Testis (tissue), 3 donors: ENCODE results near the gene HAPLN3. TPM values are rescaled to one million over a fixed set of nuclear protein-coding genes. Genes with fewer than 3 reads are reported as not detected.

Experiments used
- DNase-seq: peaks from one replicate; pipeline ENCODE4 v3.0.0-alpha.2; 2019
- H3K27ac ChIP-seq, 2 donors: fragments of 200-600 bp; sonication (generic); one replicate each; pipeline ENCODE4 v1.5.1; 2019
- H3K27me3 ChIP-seq: fragments of 200-600 bp; sonication (generic); one replicate; pipeline ENCODE4 v1.5.1; 2019
- H3K36me3 ChIP-seq: fragments of 200-600 bp; sonication (generic); one replicate; pipeline ENCODE4 v1.5.1; 2017; ENCODE audit warnings: low read depth; ENCODE audit errors: missing control alignments
- H3K4me1 ChIP-seq: fragments of 200-600 bp; sonication (generic); one replicate; pipeline ENCODE4 v1.5.1; 2019
- H3K4me3 ChIP-seq, 2 donors: fragments of 200-600 bp; sonication (generic); one replicate each; pipeline ENCODE4 v1.5.1; 2017 to 2019
- H3K9me3 ChIP-seq: fragments of 200-600 bp; sonication (generic); one replicate; pipeline ENCODE4 v1.5.1; 2017
- POLR2A ChIP-seq: fragments of 450-650 bp; IDR thresholded peaks from one replicate; pipeline ENCODE4 v1.6.1; 2017; ENCODE audit warnings: antibody characterized with exemption, mild to moderate bottlenecking, moderate library complexity
- WGBS, 2 donors: methylation state at CpG; one replicate each; pipeline ENCODE4 v1.1.5; 2018; 5-methylcytosine and 5-hydroxymethylcytosine counted together
- intact Hi-C: fragments of 100-400 bp; cut with DNase I; formaldehyde crosslinking; loops from one replicate; pipeline ENCODE4 v1.15.1; 2023; ENCODE audit warnings: low total_unique reads
- polyA plus RNA-seq: library from polyadenylated mRNA; stranded (reverse); fragments of 350-450 nt; fragmentation: Illumina TruSeq; extraction: RNeasy Lipid Tissue Mini Kit (QIAGEN cat#74804); gene quantifications from one replicate; pipeline ENCODE4 v1.2.3, GENCODE V29; 2014; ENCODE audit warnings: low read depth, low replicate concordance; ENCODE audit not compliant: insufficient read depth
- total RNA-seq, 2 donors: library from RNA; depleted of rRNA; stranded (reverse); fragments of >200 nt; gene quantifications; one replicate each; pipeline ENCODE4 v1.2.3, GENCODE V29; 2016
- TF ChIP-seq, protein P1 (sequence below), 3 experiments: fragments of 450-650 bp in 2 of 3; fragments of 200-600 bp in 1 of 3; sonication (generic) in 1 of 3; IDR thresholded peaks; one replicate each; pipeline ENCODE4 v1.5.1; 2016 to 2019; ENCODE audit warnings: antibody characterized with exemption in 3 of 3, mild to moderate bottlenecking in 2 of 3, moderate library complexity in 1 of 3

HAPLN3 gene
- total and polyA plus RNA-seq, 3 donors from 2014 or later: 4.8 to 5.6 (median 5.0) TPM

- H3K4me3 ChIP-seq: no peak overlapping the region
- TF ChIP-seq, protein P1, sequence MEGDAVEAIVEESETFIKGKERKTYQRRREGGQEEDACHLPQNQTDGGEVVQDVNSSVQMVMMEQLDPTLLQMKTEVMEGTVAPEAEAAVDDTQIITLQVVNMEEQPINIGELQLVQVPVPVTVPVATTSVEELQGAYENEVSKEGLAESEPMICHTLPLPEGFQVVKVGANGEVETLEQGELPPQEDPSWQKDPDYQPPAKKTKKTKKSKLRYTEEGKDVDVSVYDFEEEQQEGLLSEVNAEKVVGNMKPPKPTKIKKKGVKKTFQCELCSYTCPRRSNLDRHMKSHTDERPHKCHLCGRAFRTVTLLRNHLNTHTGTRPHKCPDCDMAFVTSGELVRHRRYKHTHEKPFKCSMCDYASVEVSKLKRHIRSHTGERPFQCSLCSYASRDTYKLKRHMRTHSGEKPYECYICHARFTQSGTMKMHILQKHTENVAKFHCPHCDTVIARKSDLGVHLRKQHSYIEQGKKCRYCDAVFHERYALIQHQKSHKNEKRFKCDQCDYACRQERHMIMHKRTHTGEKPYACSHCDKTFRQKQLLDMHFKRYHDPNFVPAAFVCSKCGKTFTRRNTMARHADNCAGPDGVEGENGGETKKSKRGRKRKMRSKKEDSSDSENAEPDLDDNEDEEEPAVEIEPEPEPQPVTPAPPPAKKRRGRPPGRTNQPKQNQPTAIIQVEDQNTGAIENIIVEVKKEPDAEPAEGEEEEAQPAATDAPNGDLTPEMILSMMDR (IDR thresholded peaks at IDR 0.05): no peak
- no peak for TF ChIP-seq POLR2A
- no peaks in the 10 kb centered on the region for H3K36me3 ChIP-seq
- 90 to 95% methylated on average over 10 to 14 of the region's 14 CpGs for WGBS, 2 donors
- H3K27me3 ChIP-seq: no peaks in the 10 kb centered on the region
- no peak for DNase-seq
- no peaks in the 10 kb centered on the region for H3K9me3 ChIP-seq
- intact Hi-C loops: no loop called here
- no peaks in the 10 kb centered on the region for H3K4me1 ChIP-seq
- H3K27ac ChIP-seq: no peak overlapping the region
These were observed 24.0 kb downstream of the HAPLN3 start for GRCh38 chr15:88871313-88871712.

DNA sequence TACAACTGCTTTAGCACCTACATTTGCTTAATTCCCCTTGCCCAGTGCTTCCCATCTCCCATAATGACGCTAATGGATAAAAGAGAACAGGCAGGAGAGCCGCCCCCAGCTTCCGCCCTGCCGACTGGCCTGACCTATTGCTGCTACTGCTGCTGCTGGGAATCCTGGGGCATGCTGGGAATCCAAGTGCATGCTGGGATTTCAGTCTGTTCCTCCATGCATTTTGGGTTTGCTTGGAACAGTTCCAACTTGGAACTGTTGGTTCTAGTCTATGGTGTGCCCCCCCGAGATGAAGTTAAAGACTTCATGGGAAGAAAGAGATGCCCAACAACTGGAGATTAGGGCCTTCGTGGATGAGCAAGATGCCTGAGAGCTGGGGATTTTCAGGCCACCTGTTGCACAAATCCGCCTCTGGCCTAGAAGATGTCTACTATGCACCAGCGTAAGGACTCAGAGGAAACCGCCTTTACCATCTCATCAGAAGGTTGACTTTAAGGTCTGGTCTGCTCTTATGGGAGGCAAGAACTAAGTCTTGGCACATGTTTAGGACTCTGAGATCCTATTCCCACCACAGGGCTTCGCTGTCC is 29.0 kb downstream of the HAPLN3 start:
- 90 to 95% methylated on average over 9 to 10 of the region's 10 CpGs for WGBS, 2 donors
- DNase-seq: no peak

GRCh38 chr15:88865498-88866099 is 29.7 kb downstream of the HAPLN3 start:
- H3K4me1 ChIP-seq: no peaks in the 10 kb centered on the region
- intact Hi-C loops: no loop called here
- no peak overlapping the region for H3K4me3 ChIP-seq
- TF ChIP-seq POLR2A: no peak
- TF ChIP-seq, protein P1 (IDR thresholded peaks at IDR 0.05): no peak
- no peak overlapping the region for H3K27ac ChIP-seq
- no peaks in the 10 kb centered on the region for H3K27me3 ChIP-seq
- DNase-seq: no peak
- no peaks in the 10 kb centered on the region for H3K9me3 ChIP-seq
- no peaks in the 10 kb centered on the region for H3K36me3 ChIP-seq
- WGBS, 2 donors: 74 to 85% methylated on average over 6 of the region's 6 CpGs

More for the DNA sequence above, 29.0 kb downstream of the HAPLN3 start:
- no peak for TF ChIP-seq POLR2A
- TF ChIP-seq, protein P1 (IDR thresholded peaks at IDR 0.05): no peak
- no peaks in the 10 kb centered on the region for H3K36me3 ChIP-seq
- intact Hi-C loops: no loop called here
- no peak overlapping the region for H3K4me3 ChIP-seq
- no peaks in the 10 kb centered on the region for H3K9me3 ChIP-seq
- no peak overlapping the region for H3K27ac ChIP-seq
- no peaks in the 10 kb centered on the region for H3K4me1 ChIP-seq
- no peaks in the 10 kb centered on the region for H3K27me3 ChIP-seq

DNA sequence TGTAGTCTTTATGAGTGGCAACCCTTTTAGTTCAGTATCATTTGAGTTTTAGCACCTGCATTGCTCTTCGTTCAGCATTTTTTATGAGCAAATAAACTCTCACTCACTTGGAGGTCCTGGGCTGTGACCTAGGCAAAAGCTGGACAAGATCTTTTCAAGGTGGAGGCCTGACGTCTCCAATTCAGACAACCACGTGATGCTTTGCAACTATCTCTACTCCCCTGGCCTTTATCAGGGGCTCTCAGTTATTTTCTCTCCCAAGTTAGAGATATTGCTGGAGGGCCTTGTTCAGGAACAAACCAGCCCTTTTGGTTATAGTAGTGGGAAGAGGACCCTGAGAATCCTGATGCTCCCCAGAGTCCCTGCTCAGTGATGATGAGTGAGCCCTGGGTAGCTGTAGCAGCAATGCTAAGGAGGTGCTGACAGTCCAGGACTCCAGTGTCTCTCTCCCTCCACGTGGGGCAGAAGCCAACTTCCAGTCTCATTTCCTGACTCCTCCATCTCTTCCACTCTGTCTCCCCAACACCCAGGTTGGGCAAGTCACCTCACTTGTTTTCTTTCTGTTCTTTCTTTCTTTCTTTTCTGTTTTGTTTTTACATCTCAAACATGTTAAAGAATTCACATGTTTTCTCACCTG is 30.4 kb downstream of the HAPLN3 start:
- H3K36me3 ChIP-seq: no peaks in the 10 kb centered on the region
- 57 to 61% methylated on average over 4 of the region's 4 CpGs for WGBS, 2 donors
- H3K4me3 ChIP-seq: no peak overlapping the region
- DNase-seq: no peak
- no peak for TF ChIP-seq POLR2A
- TF ChIP-seq, protein P1 (IDR thresholded peaks at IDR 0.05): no peak
- H3K27ac ChIP-seq: no peak overlapping the region
- H3K9me3 ChIP-seq: no peaks in the 10 kb centered on the region
- intact Hi-C loops: no loop called here
- no peaks in the 10 kb centered on the region for H3K4me1 ChIP-seq
- H3K27me3 ChIP-seq: no peaks in the 10 kb centered on the region
